Endothelial cell (in vitro differentiated cells): ENCODE results near the gene PDE11A. TPM values are rescaled to one million over a fixed set of nuclear protein-coding genes. Genes with fewer than 3 reads are reported as not detected.

Experiments
- DNase-seq: peaks from one replicate; pipeline ENCODE4 v3.0.0; 2021; ENCODE audit warnings: low spot score
- H3K27ac Mint-ChIP-seq: one replicate; pipeline ENCODE4 v1.8.0; 2021; ENCODE audit warnings: mixed read lengths, inconsistent platforms; ENCODE audit not compliant: unreplicated experiment
- H3K27me3 Mint-ChIP-seq: one replicate; pipeline ENCODE4 v1.8.0; 2021; ENCODE audit warnings: mild to moderate bottlenecking, moderate library complexity, mixed read lengths, inconsistent platforms; ENCODE audit not compliant: unreplicated experiment
- H3K36me3 Mint-ChIP-seq: one replicate; pipeline ENCODE4 v1.8.0; 2021; ENCODE audit warnings: mild to moderate bottlenecking, low read depth, mixed read lengths, inconsistent platforms; ENCODE audit not compliant: unreplicated experiment
- H3K4me1 Mint-ChIP-seq: one replicate; pipeline ENCODE4 v1.8.0; 2021; ENCODE audit warnings: mild to moderate bottlenecking, mixed read lengths, inconsistent platforms; ENCODE audit not compliant: unreplicated experiment
- H3K4me3 Mint-ChIP-seq: one replicate; pipeline ENCODE4 v1.8.0; 2021; ENCODE audit warnings: mild to moderate bottlenecking, mixed read lengths, inconsistent platforms; ENCODE audit not compliant: unreplicated experiment
- H3K9me3 Mint-ChIP-seq: one replicate; pipeline ENCODE4 v1.8.0; 2021; ENCODE audit warnings: mixed read lengths, inconsistent platforms; ENCODE audit not compliant: unreplicated experiment
- total RNA-seq: library from RNA; stranded (reverse); fragmentation: NEBNext Ultra II Directional; extraction: Animal tissue kit (Norgen Biotek cat#: 25700); gene quantifications from one replicate; pipeline ENCODE4 v1.2.1, GENCODE V29; 2021; ENCODE audit not compliant: unreplicated experiment
- TF ChIP-seq, protein P1 (sequence below): fragments of 200-600 bp; sonication (generic); IDR thresholded peaks from one replicate; pipeline ENCODE4 v1.5.0; 2021; ENCODE audit warnings: antibody characterized with exemption; ENCODE audit not compliant: unreplicated experiment

PDE11A gene
- total RNA-seq, 1 donor from 2014 or later = 1.7 TPM

DNA sequence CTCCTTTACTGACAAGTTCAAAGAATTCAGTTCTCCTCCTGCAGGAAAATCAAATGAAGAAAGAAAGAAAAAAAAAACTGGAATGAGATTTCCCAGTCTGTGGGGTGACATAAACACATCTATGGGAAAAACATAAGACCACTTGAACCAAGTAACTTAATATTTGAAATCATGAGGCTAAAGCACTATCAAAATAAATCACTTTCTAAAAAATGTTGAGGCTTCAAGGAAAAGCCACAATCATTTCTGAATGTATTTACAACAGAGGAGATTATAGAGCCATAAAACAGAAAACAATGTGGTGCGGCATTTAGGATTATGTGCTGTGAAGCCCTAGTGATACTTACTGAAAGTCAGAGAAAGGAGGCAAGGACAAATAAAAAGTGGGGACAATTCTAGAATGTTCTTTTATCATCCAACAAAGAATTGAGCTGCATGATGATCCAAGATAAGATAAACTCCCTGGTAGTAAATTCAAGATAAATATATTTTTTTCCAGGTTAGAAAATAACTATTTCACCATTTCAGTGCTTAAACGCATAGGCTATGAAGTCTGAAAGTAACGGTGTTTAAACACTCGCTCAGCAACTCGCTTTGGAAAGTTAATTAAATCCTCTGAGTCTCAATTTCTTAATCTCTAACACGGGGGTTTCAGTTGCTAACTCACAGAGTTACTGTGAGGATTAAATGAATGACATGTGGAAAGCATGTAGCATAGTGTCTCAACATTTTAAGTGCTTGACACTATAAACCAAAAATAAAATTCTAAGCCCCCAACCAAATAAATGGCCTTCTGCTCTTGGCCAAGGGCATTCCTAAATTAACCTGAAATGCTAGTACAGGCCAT lies 391.5 kb downstream of the PDE11A start:
- Mint-ChIP-seq H3K9me3 (no peaks in the 10 kb centered on the region), H3K4me3 (no peak overlapping the region), H3K27me3 (peaks cover 2% of the 10 kb centered on the region), H3K4me1 (peaks cover 19% of the 10 kb centered on the region), H3K36me3 (peaks cover 5% of the 10 kb centered on the region), H3K27ac (no peak overlapping the region)
- TF ChIP-seq, protein P1, sequence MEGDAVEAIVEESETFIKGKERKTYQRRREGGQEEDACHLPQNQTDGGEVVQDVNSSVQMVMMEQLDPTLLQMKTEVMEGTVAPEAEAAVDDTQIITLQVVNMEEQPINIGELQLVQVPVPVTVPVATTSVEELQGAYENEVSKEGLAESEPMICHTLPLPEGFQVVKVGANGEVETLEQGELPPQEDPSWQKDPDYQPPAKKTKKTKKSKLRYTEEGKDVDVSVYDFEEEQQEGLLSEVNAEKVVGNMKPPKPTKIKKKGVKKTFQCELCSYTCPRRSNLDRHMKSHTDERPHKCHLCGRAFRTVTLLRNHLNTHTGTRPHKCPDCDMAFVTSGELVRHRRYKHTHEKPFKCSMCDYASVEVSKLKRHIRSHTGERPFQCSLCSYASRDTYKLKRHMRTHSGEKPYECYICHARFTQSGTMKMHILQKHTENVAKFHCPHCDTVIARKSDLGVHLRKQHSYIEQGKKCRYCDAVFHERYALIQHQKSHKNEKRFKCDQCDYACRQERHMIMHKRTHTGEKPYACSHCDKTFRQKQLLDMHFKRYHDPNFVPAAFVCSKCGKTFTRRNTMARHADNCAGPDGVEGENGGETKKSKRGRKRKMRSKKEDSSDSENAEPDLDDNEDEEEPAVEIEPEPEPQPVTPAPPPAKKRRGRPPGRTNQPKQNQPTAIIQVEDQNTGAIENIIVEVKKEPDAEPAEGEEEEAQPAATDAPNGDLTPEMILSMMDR = no peak
- no peak for DNase-seq

DNA sequence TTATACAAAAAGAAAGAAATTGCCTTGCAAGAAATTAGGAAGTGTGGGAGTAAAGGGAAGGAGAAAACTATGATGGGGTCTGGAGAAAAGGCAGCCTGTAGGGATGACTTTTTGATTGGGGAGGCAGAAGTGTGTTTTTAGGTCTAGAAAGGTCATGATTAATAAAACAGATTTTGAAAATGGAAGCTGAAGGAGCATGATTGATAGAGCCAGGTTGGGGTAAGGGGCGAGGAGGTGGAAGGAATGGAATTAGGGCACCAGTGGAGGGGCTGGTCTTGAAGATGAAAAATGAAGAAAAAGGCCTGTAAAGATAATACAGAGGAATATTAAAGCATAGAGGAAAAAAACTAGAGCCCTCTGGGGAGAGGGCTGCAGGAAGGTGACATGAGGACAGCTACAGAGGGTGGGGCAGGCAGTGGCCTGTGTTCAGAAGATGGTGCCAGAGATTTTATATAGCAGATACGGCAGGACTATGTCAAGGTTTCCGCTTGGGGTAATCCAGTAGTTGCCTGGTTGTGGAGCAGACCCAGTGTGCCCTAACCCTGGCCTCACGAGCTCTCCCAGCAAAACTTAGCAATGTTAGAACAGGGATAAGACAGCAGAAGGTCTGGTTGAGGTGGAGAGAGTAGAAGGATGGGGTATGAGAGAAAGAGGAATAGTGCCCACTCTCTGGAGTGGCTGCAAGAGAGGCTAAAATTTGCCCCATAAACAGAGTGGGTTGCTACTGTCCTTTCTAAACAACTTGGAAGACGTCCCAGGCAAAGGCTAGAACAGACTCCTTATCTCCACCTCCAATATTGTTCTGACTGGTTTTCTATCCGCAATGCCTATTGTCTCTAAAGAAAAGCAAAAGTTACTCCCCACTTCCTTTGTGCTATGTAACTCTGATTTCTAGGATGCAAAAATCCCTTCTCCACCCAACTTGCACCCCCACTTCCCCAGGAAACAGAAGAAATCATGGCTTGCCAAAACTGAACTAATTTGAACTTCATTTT lies 392.7 kb downstream of the PDE11A start:
- Mint-ChIP-seq H3K9me3 (no peaks in the 10 kb centered on the region), H3K27me3 (peaks cover 2% of the 10 kb centered on the region), H3K27ac (no peak overlapping the region), H3K36me3 (peaks cover 5% of the 10 kb centered on the region), H3K4me1 (peaks cover 29% of the 10 kb centered on the region), H3K4me3 (no peak overlapping the region)
- TF ChIP-seq, protein P1 = no peak
- DNase-seq = no peak

DNA sequence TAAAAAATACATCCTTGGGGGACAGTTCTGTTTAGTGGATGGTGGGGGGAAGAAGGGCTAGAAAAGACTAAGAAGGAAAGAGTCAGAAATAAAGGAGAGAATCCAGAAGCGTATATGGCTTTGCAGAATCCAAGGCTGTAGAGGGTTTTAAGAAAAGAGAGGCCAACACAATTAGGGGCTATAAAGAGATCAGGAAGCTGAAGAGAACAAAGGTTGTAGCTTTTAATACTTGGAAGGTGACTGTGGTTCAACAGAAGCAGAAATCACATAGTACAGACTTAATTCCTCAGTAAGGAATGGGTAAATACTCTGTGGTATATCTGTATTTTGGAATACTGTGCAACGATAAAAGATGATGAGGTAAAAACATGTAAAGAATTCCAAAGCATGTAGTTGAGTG lies 393.6 kb downstream of the PDE11A start:
- peaks cover 29% of the 10 kb centered on the region for H3K4me1 Mint-ChIP-seq
- peaks cover 5% of the 10 kb centered on the region for H3K36me3 Mint-ChIP-seq
- no peak overlapping the region for H3K27ac Mint-ChIP-seq
- TF ChIP-seq, protein P1 = no peak
- DNase-seq = no peak
- H3K9me3 Mint-ChIP-seq = no peaks in the 10 kb centered on the region
- H3K4me3 Mint-ChIP-seq = no peak overlapping the region
- H3K27me3 Mint-ChIP-seq = peaks cover 2% of the 10 kb centered on the region

DNA sequence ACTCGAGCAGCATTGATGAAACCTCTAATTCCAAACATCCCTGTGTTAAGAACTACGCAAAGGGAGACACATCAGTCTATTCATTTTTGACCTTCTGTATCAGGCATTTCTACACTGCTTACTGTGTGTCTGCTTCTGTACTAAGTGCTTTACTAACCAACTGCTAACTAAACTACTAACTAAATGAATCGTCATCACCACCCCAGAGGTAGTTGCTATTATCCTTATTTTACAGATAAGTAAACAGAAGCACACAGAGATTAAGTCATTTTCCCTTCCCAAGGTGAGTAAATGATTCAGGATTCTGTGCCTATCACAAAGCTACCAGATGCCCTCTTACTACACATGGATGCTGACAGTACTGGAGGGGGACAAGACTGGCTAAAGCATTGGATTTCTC lies 395.9 kb downstream of the PDE11A start:
- H3K9me3 Mint-ChIP-seq = no peaks in the 10 kb centered on the region
- H3K36me3 Mint-ChIP-seq = peaks cover 5% of the 10 kb centered on the region
- peaks cover 39% of the 10 kb centered on the region for H3K4me1 Mint-ChIP-seq
- H3K4me3 Mint-ChIP-seq = no peak overlapping the region
- TF ChIP-seq, protein P1 = no peak
- no peak for DNase-seq
- H3K27ac Mint-ChIP-seq = no peak overlapping the region
- H3K27me3 Mint-ChIP-seq = peaks cover 2% of the 10 kb centered on the region
